ENCODE measurements around the gene CREB5. TPM values are rescaled to one million over a fixed set of nuclear protein-coding genes. Genes with fewer than 3 reads are reported as not detected.

The CREB5 gene
- total and polyA plus RNA-seq, 2 of the 8 experiments (the other 6 are each of a cell fraction or from before 2014, with no cell fraction given): 2.4 to 2.7 TPM

GRCh38 chr7:28432105-28432504 lies 19.8 kb downstream of the CREB5 start:
- 91% methylated on average over 7 of the region's 7 CpGs; no CpG with 5 or more reads in 1 of the 2 experiments for WGBS, 2 experiments (ENCODE audit: extremely low coverage in 1 of 2, insufficient coverage in 1 of 2, insufficient read length in 1 of 2, insufficient replicate concordance in 2 of 2, low coverage in 1 of 2, low lambda C conversion rate in 2 of 2, missing lambda C conversion rate in 1 of 2)
- DNase-seq (ENCODE audit: low read depth in 1 of 2, low spot score in 2 of 2): peak in 1 of 2 experiments; percentile 8
- no peak overlapping the region for H4K8ac ChIP-seq (ENCODE audit: extremely low read depth, insufficient read depth, low read length)

More at GRCh38 chr7:28432105-28432504, 19.8 kb downstream of the CREB5 start:
- Histone ChIP-seq H3K4me2 (ENCODE audit: insufficient read depth in 1 of 2, low read depth in 2 of 2, low read length in 2 of 2) (no peak overlapping the region), H2BK5ac (ENCODE audit: low read depth, low read length) (no peak overlapping the region), H4K5ac (ENCODE audit: insufficient read length, low read depth, low read length) (no peak overlapping the region), H3K23ac (ENCODE audit: insufficient read length) (no peak overlapping the region), H4K91ac (replicated peaks; ENCODE audit: insufficient read length, low read length) (no peak overlapping the region), H3K9ac (replicated peaks in 1 of 4; ENCODE audit: extremely low read depth in 1 of 4, low read depth in 3 of 4, low read length in 3 of 4) (no peak overlapping the region; a peak in 1 of 7 replicates), H3K79me2 (ENCODE audit: control insufficient read depth in 1 of 2, insufficient read depth in 2 of 2, low read length in 2 of 2) (no peaks in the 10 kb centered on the region), H3K23me2 (ENCODE audit: low read depth, low read length) (no peaks in the 10 kb centered on the region), H2BK120ac (replicated peaks; ENCODE audit: low read depth, low read length) (no peak overlapping the region), H3K36me3 (ENCODE audit: control insufficient read depth in 2 of 4, insufficient read depth in 4 of 4, low read length in 3 of 4) (no peaks in the 10 kb centered on the region), H3K27ac (ENCODE audit: low read depth, low read length) (no peak overlapping the region), H2BK20ac (ENCODE audit: low read length) (0 out of 2 replicates have a peak overlapping the region, but pooled peaks have one; percentile 73), H3K56ac (replicated peaks; ENCODE audit: insufficient read length, low read depth, low read length) (no peak overlapping the region), H3K79me1 (ENCODE audit: low read depth, low read length) (no peaks in the 10 kb centered on the region), H3K14ac (ENCODE audit: insufficient read length) (no peak overlapping the region), H2AK5ac (ENCODE audit: low read depth, low read length) (peak overlapping the region; percentile 70; the same call in 1 of the 2 replicates), H2AFZ (ENCODE audit: low read length) (no peak overlapping the region), H2BK15ac (ENCODE audit: low read length) (no peak overlapping the region), H3K27me3 (replicated peaks in 1 of 4; ENCODE audit: control insufficient read depth in 3 of 4, extremely low read depth in 1 of 4, insufficient read depth in 3 of 4, low read length in 3 of 4) (no peaks in the 10 kb centered on the region), H3K4me1 (replicated peaks in 1 of 4; ENCODE audit: control insufficient read depth in 3 of 4, insufficient read depth in 4 of 4, low read length in 3 of 4) (peaks cover 0 to 15% (median 5%) of the 10 kb centered on the region in 4 experiments; a peak in 2 of 7 replicates), H4K20me1 (replicated peaks in 1 of 2; ENCODE audit: control insufficient read depth in 1 of 2, insufficient read depth in 2 of 2, low read length in 2 of 2) (no peaks in the 10 kb centered on the region), H3K4ac (replicated peaks; ENCODE audit: insufficient read length, low read depth, low read length) (no peak overlapping the region), H3K18ac (ENCODE audit: extremely low read depth, low read length) (no peak overlapping the region), H3K9me3 (ENCODE audit: insufficient read depth in 2 of 2, low read depth in 1 of 2, low read length in 1 of 2) (no peaks in the 10 kb centered on the region), H2BK12ac (ENCODE audit: low read depth, low read length) (no peak overlapping the region), H3K4me3 (ENCODE audit: extremely low read depth in 1 of 4, insufficient read depth in 2 of 4, low read depth in 3 of 4, low read length in 4 of 4) (no peak overlapping the region)
- no peak for FAIRE-seq
- no peak for TF ChIP-seq JUN (IDR thresholded peaks at IDR 0.05; ENCODE audit: low read depth, low read length)
- TF ChIP-seq TCF12 (IDR thresholded peaks at IDR 0.05; ENCODE audit: low read depth, low read length): no peak
- TF ChIP-seq, protein P1, sequence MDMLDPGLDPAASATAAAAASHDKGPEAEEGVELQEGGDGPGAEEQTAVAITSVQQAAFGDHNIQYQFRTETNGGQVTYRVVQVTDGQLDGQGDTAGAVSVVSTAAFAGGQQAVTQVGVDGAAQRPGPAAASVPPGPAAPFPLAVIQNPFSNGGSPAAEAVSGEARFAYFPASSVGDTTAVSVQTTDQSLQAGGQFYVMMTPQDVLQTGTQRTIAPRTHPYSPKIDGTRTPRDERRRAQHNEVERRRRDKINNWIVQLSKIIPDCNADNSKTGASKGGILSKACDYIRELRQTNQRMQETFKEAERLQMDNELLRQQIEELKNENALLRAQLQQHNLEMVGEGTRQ (IDR thresholded peaks at IDR 0.05; ENCODE audit: low read length): no peak
- no peak for TF ChIP-seq RNF2 (IDR thresholded peaks at IDR 0.05; ENCODE audit: borderline replicate concordance, low read depth, low read length, missing control alignments, poor library complexity, severe bottlenecking)
- TF ChIP-seq CTBP2 (IDR thresholded peaks at IDR 0.05; ENCODE audit: borderline replicate concordance, insufficient read depth, insufficient read length, low read length): no peak
- no peak for TF ChIP-seq SP4 (IDR thresholded peaks at IDR 0.05; ENCODE audit: low read length)
- no peak for TF ChIP-seq GABPA (IDR thresholded peaks at IDR 0.05; ENCODE audit: borderline replicate concordance, insufficient read depth, low read length)
- ChIA-PET CTCF (ENCODE audit: partially characterized antibody) (interaction anchor here (0.6 to 0.9 kb wide), 2 partner anchors 10 to 433 kb away, joined by 3 to 5 read pairs; no protein-coding TSS in a partner anchor), POLR2A (ENCODE audit: partially characterized antibody) (interaction anchor here (0.6 kb wide), 1 partner anchor 1251 kb away, joined by 3 read pairs; no protein-coding TSS in a partner anchor)
